ENCODE measurements around the gene GRM2. TPM values are rescaled to one million over a fixed set of nuclear protein-coding genes. Genes with fewer than 3 reads are reported as not detected.

The GRM2 gene
- total RNA-seq = 0.24 and 0.86 TPM in 2 replicates

DNA sequence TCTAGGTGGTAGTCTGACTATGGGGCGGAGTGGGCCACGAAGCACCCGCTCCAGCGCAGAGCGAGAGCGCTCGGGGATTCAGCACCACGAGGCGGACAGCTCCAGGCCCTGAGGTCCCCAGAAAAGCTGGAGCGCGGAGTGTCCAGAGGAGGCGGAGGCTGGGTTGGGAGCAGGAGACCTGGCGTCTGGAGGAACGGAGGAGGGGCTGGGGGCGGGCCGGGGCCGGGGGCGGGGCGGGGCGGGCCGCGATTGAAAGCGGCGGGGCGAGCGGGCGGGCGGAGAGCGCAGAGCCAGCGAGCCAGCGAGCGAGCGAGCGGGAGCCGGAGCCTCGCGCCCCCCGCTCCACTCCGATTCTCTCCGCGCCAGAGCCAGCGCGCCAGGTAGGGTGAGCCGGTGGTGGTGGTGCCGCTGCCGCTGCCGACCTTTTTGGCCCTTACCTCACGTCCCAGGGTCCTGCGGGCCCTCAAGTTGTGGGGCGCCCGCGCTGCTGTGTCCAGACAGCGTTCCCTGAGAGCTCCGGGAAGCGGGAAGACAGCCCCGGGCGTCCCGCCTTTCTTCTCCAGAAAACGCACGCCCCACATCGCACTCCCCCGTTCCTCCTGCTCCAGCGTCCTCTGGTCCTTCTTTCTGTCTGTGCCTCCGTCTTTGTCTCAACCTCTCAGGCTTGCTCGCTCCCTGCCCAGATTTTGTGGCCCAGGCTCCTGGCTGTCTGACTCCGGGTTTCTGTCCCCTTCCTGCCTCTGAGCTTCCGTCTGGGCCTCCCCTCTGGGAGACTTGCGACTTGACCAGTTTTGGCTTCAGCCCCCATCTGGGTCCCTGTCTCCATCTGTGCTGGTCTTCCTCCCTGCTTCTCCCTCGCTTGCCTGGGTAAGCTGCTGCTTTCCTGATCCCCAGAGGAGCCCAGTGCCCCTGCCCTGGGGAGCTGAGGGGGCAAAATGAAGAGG is at the start of gene GRM2:
TSS of gene GRM2 (plus strand) at position 281 of the 944 bp plus-strand sequence. CDS start 1,916 bp downstream, outside the sequence.
- Mint-ChIP-seq H3K4me3 (no peak within 1 kb of the TSS), H3K27ac (no peak within 1 kb of the TSS), H3K9me3 (no peaks in the 10 kb centered on the region), H3K27me3 (peaks cover 11% of the 10 kb centered on the region), H3K36me3 (ENCODE audit: low read depth) (peaks cover 15% of the 10 kb centered on the region), H3K4me1 (peaks cover 10% of the 10 kb centered on the region)
- intact Hi-C loops (cut with micrococcal nuclease) = loop anchor here (2.0 kb wide), 1 partner anchor 20 kb away; no protein-coding TSS in a partner anchor
- peak; percentile 74 for DNase-seq

DNA sequence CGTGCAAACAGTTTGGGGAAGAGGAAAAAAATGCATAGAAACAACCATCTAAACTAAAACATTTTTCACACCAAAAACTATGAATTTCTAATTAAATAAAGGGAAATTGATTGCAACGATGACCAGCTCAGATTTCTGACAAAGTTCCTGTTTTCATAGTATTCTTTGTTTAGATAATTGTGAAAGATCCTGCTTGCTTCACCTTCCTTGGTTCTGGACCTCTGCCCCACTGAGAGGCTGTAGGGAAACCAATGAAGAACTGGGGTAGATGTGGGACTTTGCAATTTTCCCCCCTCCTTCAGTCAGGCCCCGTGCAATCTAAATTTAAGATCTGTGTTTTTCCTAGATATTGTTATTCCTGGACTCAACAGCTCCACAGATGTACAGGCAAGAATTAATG is 49.6 kb upstream of the GRM2 start:
- intact Hi-C loops (cut with micrococcal nuclease) = no loop called here
- Mint-ChIP-seq H3K36me3 (ENCODE audit: low read depth) (peaks cover 51% of the 10 kb centered on the region), H3K27ac (no peak overlapping the region), H3K9me3 (no peaks in the 10 kb centered on the region), H3K27me3 (no peaks in the 10 kb centered on the region), H3K4me1 (no peaks in the 10 kb centered on the region), H3K4me3 (no peak overlapping the region)
- no peak for DNase-seq

DNA sequence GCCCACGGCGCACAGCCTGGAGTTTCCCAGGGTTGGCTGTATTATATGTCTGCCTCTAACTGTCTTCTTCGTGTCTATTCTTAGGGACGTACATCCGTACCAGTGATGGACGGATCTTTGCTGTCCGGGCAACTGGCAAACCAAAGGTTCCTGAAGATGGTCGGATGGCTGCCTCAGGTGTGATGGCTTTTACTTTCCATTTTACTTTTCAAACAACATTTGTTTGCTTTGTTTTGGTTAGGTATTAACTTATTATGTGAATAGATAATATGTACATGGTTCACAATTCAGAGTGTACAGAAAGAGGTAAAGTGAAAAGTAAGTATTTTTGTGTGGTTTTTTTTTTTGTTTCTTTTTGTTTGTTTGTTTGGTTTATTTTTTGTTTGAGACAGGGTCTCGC is 46.9 kb upstream of the GRM2 start:
- no peak for DNase-seq
- intact Hi-C loops (cut with micrococcal nuclease) = no loop called here
- H3K4me3 Mint-ChIP-seq = no peak overlapping the region
- no peaks in the 10 kb centered on the region for H3K4me1 Mint-ChIP-seq
- H3K27ac Mint-ChIP-seq = no peak overlapping the region
- no peaks in the 10 kb centered on the region for H3K9me3 Mint-ChIP-seq
- no peaks in the 10 kb centered on the region for H3K27me3 Mint-ChIP-seq
- H3K36me3 Mint-ChIP-seq (ENCODE audit: low read depth) = peaks cover 45% of the 10 kb centered on the region

DNA sequence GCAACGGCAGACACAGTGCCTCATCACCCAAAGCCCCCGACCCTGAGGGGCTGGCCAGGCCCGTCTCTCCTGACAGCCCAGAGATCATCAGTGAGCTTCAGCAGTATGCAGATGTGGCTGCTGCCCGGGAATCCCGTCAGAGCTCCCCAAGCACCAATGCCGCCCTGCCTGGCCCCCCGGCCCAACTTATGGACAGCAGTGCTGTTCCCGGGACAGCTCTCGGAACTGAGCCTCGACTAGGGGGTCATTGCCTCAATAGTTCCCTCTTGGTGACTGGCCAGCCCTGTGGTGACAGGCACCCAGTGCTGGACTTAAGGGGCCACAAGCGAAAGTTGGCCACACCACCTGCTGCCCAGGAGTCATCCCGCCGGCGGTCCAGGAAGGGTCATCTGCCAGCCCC is 44.4 kb upstream of the GRM2 start:
- DNase-seq = no peak
- no peaks in the 10 kb centered on the region for H3K27me3 Mint-ChIP-seq
- H3K9me3 Mint-ChIP-seq = no peaks in the 10 kb centered on the region
- no peaks in the 10 kb centered on the region for H3K4me1 Mint-ChIP-seq
- H3K4me3 Mint-ChIP-seq = no peak overlapping the region
- H3K27ac Mint-ChIP-seq = no peak overlapping the region
- H3K36me3 Mint-ChIP-seq (ENCODE audit: low read depth) = peaks cover 37% of the 10 kb centered on the region
- intact Hi-C loops (cut with micrococcal nuclease) = no loop called here

DNA sequence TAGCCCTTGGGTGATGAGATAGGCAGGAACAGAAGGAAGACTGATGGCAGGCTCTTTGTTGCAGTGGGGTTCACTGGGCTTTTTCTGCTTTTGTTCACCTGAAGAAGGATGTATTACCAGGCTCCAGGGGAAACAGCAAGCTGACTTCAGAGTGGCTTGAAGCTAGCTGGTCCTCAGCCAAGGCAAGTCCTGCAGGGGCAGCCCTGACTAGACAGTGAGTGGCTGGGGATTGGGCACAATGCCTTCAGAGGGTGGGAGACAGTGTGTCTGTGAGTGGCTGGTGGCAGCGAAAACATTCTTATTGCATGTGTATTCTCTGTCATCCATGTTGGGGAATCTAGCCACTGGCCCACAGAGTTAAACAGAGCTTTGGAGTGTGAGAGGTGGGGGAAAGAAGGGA is 38.1 kb upstream of the GRM2 start:
- H3K27me3 Mint-ChIP-seq = no peaks in the 10 kb centered on the region
- no peak overlapping the region for H3K4me3 Mint-ChIP-seq
- H3K27ac Mint-ChIP-seq = peak overlapping the region; percentile 86
- no peak for DNase-seq
- peaks cover 9% of the 10 kb centered on the region for H3K36me3 Mint-ChIP-seq (ENCODE audit: low read depth)
- intact Hi-C loops (cut with micrococcal nuclease) = loop anchor here (1.0 kb wide), 1 partner anchor 166 kb away; no protein-coding TSS in a partner anchor
- H3K4me1 Mint-ChIP-seq = peaks cover 39% of the 10 kb centered on the region
- no peaks in the 10 kb centered on the region for H3K9me3 Mint-ChIP-seq

DNA sequence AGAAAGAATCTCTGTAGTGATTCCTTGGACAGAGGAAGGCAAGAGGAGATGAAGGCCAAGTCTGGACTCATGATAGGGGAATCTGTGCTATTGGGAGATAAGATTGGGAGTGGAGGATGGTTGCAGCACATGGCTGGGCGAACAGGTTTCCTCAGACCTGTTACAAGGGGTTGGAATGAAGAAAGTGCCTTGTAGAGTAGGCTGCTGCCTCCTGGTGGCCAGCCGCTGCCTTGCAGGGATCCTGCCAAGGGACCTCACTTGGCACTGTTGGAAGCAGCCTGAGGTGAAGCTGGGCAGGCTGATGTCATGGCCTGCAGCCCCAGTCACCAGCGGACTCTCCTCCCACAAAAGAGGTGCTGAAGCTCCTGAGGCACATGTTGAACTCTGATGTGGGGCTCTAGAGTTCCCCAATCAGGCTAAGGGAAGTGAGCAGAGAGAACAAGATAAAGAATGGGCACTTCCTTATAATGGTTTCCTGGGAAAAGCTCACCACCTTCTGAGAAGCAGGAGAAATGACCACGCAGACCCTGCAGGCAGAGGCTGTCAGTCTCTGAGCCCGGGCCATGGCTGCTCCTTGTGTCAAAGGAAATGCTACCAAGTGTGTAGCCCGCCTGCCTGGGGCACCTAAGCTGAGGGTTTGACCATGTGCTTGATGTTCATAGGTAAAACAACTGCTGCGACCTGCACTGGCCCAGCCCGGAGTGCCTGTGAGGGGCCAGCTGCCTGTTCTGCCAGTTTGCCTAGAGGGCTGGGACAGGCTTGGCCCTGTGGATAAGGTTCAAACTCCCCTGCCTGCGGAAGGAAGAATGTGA is 37.4 kb upstream of the GRM2 start:
- peak; percentile 95 for DNase-seq
- H3K27ac Mint-ChIP-seq = peak overlapping the region; percentile 86
- H3K27me3 Mint-ChIP-seq = no peaks in the 10 kb centered on the region
- intact Hi-C loops (cut with micrococcal nuclease) = loop anchor here (1.0 to 5.0 kb wide), 3 partner anchors 167 to 388 kb away; partner anchors contain the start of genes DUSP7 and RBM15B
- no peaks in the 10 kb centered on the region for H3K9me3 Mint-ChIP-seq
- H3K4me3 Mint-ChIP-seq = peak overlapping the region; percentile 93
- H3K36me3 Mint-ChIP-seq (ENCODE audit: low read depth) = peaks cover 6% of the 10 kb centered on the region
- peaks cover 46% of the 10 kb centered on the region for H3K4me1 Mint-ChIP-seq

DNA sequence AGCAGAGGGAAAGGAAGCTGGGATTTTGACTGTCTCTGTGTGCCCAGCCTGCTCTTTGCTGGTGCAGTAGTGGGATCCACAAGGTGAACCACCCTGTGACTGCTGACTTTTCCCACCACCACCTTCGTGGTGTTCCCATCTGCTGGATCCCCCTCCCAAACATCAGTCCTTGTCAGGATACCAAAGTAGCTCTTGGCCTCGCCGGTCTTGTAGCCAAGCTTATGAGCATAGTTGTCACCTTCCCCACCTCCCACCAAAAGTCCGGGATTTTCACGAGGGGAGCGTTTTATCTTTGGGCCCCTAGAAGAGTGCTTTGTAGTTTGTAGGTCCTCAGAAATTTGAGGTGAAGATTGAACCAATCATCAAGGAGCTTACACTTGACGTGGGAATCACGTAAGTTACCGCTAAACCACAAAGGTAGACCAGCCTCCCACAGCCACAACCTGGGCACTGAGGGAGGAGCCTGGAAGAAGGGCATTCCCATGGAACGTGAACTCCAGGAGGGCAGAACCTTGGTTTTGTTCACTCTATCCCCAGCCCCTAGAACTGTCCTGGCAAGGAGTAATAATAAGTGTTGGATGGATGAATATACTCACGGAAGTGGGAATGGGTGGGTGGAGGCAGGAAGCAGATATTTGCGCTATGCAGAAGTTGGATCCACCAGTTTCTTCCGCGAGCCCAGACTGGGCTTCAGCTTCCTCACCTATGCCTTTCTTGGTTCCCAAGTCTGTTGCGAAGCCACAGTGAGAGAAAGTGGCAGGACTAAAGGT is 36.6 kb upstream of the GRM2 start:
- DNase-seq = peak; percentile 84
- H3K4me1 Mint-ChIP-seq = peaks cover 53% of the 10 kb centered on the region
- peak overlapping the region; percentile 93 for H3K4me3 Mint-ChIP-seq
- intact Hi-C loops (cut with micrococcal nuclease) = loop anchor here (2.0 to 5.0 kb wide), 2 partner anchors 279 to 387 kb away; partner anchors contain the start of genes DUSP7 and RBM15B
- H3K27me3 Mint-ChIP-seq = no peaks in the 10 kb centered on the region
- H3K9me3 Mint-ChIP-seq = no peaks in the 10 kb centered on the region
- peaks cover 11% of the 10 kb centered on the region for H3K36me3 Mint-ChIP-seq (ENCODE audit: low read depth)
- peak overlapping the region; percentile 81 for H3K27ac Mint-ChIP-seq

DNA sequence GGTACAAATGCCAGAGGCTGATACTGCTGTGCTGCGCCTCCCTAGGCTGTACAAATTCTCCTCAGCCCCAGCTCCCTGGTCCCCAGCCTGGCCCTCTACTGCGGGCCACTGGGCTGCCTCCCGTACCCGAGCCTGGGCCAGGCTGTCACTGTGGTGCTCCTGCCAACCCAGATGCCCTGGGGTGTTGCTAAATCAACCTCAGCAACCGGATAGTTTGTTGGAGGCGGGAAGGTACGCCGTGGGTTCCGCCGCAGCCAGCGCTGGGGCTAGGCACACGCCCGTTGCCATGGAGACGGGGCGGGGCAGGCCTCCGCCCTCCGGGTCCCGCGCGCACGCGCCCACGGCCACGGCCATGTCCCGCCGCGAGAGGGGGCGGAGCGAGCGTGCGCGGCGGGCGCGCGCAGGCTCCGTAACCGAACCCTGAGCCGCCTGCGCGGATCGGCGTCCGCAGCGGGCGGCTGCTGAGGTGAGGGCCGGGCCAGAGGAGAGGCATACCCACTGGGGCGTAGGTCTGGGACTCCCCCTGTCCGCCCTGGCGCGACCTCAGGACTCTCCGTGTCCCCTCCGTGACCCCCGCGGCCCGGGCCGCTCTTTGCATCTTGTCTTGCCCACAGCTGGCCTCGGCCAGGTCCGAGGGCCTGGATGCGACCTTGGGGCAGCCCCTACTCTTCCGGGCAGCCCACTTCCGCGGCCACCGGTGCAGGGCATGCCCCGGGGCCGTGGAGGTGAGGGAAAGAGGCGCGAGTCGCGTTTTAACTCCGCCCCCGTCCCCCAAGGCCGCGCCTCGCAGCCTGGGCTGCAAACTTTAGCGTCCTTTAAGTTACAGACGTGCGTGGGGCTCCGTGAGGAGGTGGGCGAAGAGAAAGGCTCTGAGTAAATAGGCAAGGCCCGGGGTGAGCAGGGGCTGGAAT is 35.8 kb upstream of the GRM2 start, which contains the start of gene TEX264:
TSS of gene TEX264 (plus strand) at position 430 of the 911 bp plus-strand sequence. CDS start 3,053 bp downstream, outside the sequence.
- H3K27me3 Mint-ChIP-seq = no peaks in the 10 kb centered on the region
- H3K36me3 Mint-ChIP-seq (ENCODE audit: low read depth) = peaks cover 17% of the 10 kb centered on the region
- H3K4me1 Mint-ChIP-seq = peaks cover 61% of the 10 kb centered on the region
- H3K27ac Mint-ChIP-seq = peak within 1 kb of the TSS; percentile 93
- DNase-seq = peak; percentile 99
- H3K4me3 Mint-ChIP-seq = peak within 1 kb of the TSS; percentile 93
- intact Hi-C loops (cut with micrococcal nuclease) = loop anchor here (1.0 to 5.0 kb wide), 4 partner anchors 11 to 386 kb away; partner anchors contain the start of genes DUSP7 and RBM15B
- peaks cover 3% of the 10 kb centered on the region for H3K9me3 Mint-ChIP-seq

DNA sequence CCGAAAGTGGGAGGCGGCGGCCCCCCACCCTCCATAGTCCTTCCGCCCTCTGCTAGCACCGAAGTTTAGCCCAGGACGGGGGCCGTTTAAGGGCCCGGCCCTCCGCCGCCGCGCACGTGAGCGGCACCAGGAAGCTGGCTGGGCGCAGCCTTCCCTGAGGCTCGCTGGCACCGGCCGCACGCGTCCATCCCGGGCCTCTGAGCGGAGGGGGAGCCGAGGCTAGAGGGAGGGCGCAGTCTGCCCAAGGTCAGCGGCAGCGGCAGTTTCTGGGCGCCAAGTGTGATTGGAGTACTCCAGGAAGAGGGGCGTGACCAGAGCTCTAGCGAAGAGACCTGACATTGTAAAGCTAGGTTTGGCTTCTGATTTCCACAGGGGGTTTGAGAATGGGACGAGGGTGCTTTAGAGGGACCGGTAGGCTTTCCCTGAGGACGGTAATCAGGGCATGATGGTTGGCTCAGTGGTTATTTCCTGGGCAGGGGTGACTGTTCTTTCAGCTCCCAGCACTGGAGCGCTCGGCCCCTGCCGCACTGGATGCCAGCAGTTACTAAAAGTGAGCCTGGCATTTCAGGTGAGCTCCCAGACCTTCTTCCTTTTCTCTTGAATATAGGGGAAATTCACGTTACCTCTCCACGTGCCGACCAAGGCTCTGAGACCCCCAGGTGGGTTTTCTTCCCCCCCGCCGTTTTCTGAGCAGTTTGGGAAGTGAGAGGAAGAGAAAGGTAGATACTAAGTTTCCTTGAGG is 35.0 kb upstream of the GRM2 start:
- H3K4me3 Mint-ChIP-seq = peak overlapping the region; percentile 93
- DNase-seq = peak; percentile 90
- intact Hi-C loops (cut with micrococcal nuclease) = loop anchor here (1.0 to 5.0 kb wide), 4 partner anchors 10 to 385 kb away; partner anchors contain the start of genes DUSP7 and RBM15B
- H3K27ac Mint-ChIP-seq = peak overlapping the region; percentile 93
- H3K27me3 Mint-ChIP-seq = no peaks in the 10 kb centered on the region
- peaks cover 3% of the 10 kb centered on the region for H3K9me3 Mint-ChIP-seq
- peaks cover 67% of the 10 kb centered on the region for H3K4me1 Mint-ChIP-seq
- peaks cover 23% of the 10 kb centered on the region for H3K36me3 Mint-ChIP-seq (ENCODE audit: low read depth)

DNA sequence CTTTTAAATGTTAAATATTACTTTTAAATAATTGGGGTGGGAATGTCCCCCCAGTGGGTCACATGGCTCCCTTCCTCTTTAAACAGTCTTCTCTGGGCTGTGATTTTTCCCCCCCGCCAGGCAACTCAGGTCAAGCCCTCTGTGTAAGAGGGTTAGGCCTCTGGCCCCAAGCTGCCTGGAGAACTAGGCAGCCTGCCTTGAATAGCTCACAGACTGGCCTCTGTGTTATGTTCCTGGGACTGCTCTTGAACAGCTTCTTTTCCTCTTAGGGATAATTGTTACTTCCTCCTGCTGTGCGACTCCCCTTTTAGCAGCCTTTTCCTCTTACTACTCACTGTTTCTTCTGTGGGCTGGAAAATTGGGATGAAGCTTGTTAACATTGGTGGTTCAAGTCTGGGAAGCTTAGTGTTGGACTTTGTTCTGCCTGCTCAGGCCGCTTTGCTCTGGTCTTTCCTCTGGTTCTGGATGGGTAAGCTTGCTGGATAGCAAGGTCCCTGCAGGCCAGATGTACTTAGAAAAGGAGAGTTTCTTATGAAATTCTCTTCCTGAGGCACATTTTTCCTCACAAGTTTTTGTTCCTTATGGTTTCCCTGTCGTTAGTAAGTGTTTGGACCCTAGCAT is 33.6 kb upstream of the GRM2 start:
- H3K27me3 Mint-ChIP-seq = no peaks in the 10 kb centered on the region
- peaks cover 75% of the 10 kb centered on the region for H3K4me1 Mint-ChIP-seq
- H3K27ac Mint-ChIP-seq = peak overlapping the region; percentile 82
- H3K4me3 Mint-ChIP-seq = peak overlapping the region; percentile 72
- peak; percentile 56 for DNase-seq
- intact Hi-C loops (cut with micrococcal nuclease) = loop anchor here (5.0 kb wide), 1 partner anchor 384 kb away; the partner anchor contains the start of gene DUSP7
- H3K36me3 Mint-ChIP-seq (ENCODE audit: low read depth) = peaks cover 29% of the 10 kb centered on the region
- H3K9me3 Mint-ChIP-seq = peaks cover 3% of the 10 kb centered on the region

All from activated CD4-positive, alpha-beta T cell treated with anti-CD3 and anti-CD28 coated beads, Interleukin-2, amount 10 ng/mL, durations not matched to agents 24 days and 14 days (primary cell).